K562 (cell line): ENCODE results near the gene TNIP1. TPM values are rescaled to one million over a fixed set of nuclear protein-coding genes. Genes with fewer than 3 reads are reported as not detected.
A peak's percentile ranks its signal among the peaks of the same experiment; 100 is the strongest.

Experiments used
- ATAC-seq: fragments of 200-7000 bp; cut with Tn5 transposase; 3 replicates; pipeline ENCODE4 v1.9.1; 2020; ENCODE audit warnings: moderate library complexity
- BruUV-seq: library from RNA; stranded (reverse); fragments of 400-500 nt; replicated peaks from 2 replicates; lab custom pipeline; 2021; lab: Mats Ljungman, UMichigan
- CTCF ChIA-PET: fragments of 300-600 bp; formaldehyde crosslinking; extraction: SDS; loops from one replicate; lab custom pipeline; 2021; ENCODE audit warnings: low intra/inter-chr PET ratio; lab: Yijun Ruan, JAX
- POLR2A ChIA-PET: fragments of 300-600, 350-650 bp; sonication (Branson Sonifier 250); formaldehyde crosslinking; extraction: SDS; loops from one replicate; lab custom pipeline; 2021; ENCODE audit warnings: antibody characterized with exemption, inconsistent platforms; lab: Yijun Ruan, JAX
- DNase-seq, 4 experiments: peaks; one replicate each; pipeline versions ENCODE4 v3.0.0 to v3.0.0-alpha.2; 2011 to 2018; ENCODE audit warnings: low spot score in 3 of 4, mixed read lengths in 3 of 4; ENCODE audit errors: extremely low read depth in 1 of 4
- FAIRE-seq: peaks from 2 replicates; lab custom pipeline; 2011; peaks lifted over from hg19 to GRCh38; lab: Jason Lieb, UNC
- H2AFZ ChIP-seq: 2 replicates; pipeline ENCODE4 v1.6.0; 2011; ENCODE audit warnings: low read depth, low read length, control low read depth, inconsistent platforms
- H3K27ac ChIP-seq: fragments of 200-600 bp; 3 replicates; pipeline ENCODE4 v1.8.0; 2011; ENCODE audit warnings: low read depth, mild to moderate bottlenecking, control low read depth, inconsistent platforms, low read length, moderate library complexity, mixed read lengths; ENCODE audit errors: extremely low read depth
- H3K27me3 ChIP-seq, 2 experiments: fragments of 300-600 bp in 1 of 2; 2 replicates in 1 of 2; 3 replicates in 1 of 2; pipeline versions ENCODE4 v1.6.0 to v1.8.0; 2011; ENCODE audit warnings: inconsistent platforms in 2 of 2, low read length in 2 of 2, mild to moderate bottlenecking in 1 of 2, mixed read lengths in 1 of 2, moderate library complexity in 1 of 2; ENCODE audit not compliant: control insufficient read depth in 2 of 2, insufficient read depth in 2 of 2
- H3K36me3 ChIP-seq: fragments of 300-600 bp; 3 replicates; pipeline ENCODE4 v1.8.0; 2011; ENCODE audit warnings: mild to moderate bottlenecking, low read length, inconsistent platforms; ENCODE audit not compliant: control insufficient read depth, insufficient read depth
- H3K4me1 ChIP-seq, 2 experiments: fragments of 200-600 bp in 1 of 2; replicated peaks in 1 of 2; 2 replicates in 1 of 2; 3 replicates in 1 of 2; pipeline versions ENCODE4 v1.5.1 to v1.8.0; 2011; ENCODE audit warnings: inconsistent platforms in 2 of 2, low read length in 2 of 2, mild to moderate bottlenecking in 1 of 2, mixed read lengths in 1 of 2, moderate library complexity in 1 of 2; ENCODE audit not compliant: control insufficient read depth in 2 of 2, insufficient read depth in 2 of 2
- H3K4me2 ChIP-seq: 2 replicates; pipeline ENCODE4 v1.6.1; 2011; ENCODE audit warnings: low read length, control low read depth, inconsistent platforms, mixed read lengths; ENCODE audit not compliant: insufficient read depth
- H3K4me3 ChIP-seq: fragments of 200-600 bp; sonication (generic), shearing (Covaris generic); 2 replicates; pipeline ENCODE4 v1.5.1; 2016; ENCODE audit warnings: control low read depth, inconsistent platforms
- H3K79me2 ChIP-seq: fragments of 200-600 bp; 3 replicates; pipeline ENCODE4 v1.8.0; 2011; ENCODE audit warnings: low read length, inconsistent platforms; ENCODE audit not compliant: control insufficient read depth, insufficient read depth
- H3K9ac ChIP-seq, 2 experiments: 2 replicates each; pipeline versions ENCODE4 v1.6.0 to v1.6.1; 2011; ENCODE audit warnings: low read depth in 2 of 2, low read length in 2 of 2, control low read depth in 1 of 2, inconsistent platforms in 1 of 2, mild to moderate bottlenecking in 1 of 2, mixed read lengths in 1 of 2; ENCODE audit not compliant: insufficient read depth in 1 of 2
- H3K9me1 ChIP-seq: one replicate; pipeline ENCODE4 v1.6.0; 2011; ENCODE audit warnings: inconsistent platforms, mild to moderate bottlenecking, low read length, moderate library complexity; ENCODE audit not compliant: control insufficient read depth, insufficient read depth
- H3K9me3 ChIP-seq: replicated peaks from 2 replicates; pipeline ENCODE4 v1.5.1; 2011; ENCODE audit warnings: low read depth, low read length, inconsistent platforms; ENCODE audit not compliant: control insufficient read depth, insufficient read depth
- H4K20me1 ChIP-seq: replicated peaks from 2 replicates; pipeline ENCODE4 v1.6.1; 2011; ENCODE audit warnings: low read length, inconsistent platforms, mixed read lengths; ENCODE audit not compliant: control insufficient read depth, insufficient read depth
- DMBX1 ChIP-seq: fragments of 250-450 bp; sonication (Bioruptor Pico); IDR thresholded peaks from 2 replicates; pipeline ENCODE4 v1.8.0; 2022; ENCODE audit warnings: inconsistent platforms, mild to moderate bottlenecking, moderate library complexity, borderline replicate concordance
- GATA2 ChIP-seq: sonication (generic); formaldehyde crosslinking; IDR thresholded peaks from 2 replicates; pipeline ENCODE4 v1.4.0; 2020; ENCODE audit warnings: mild to moderate bottlenecking, missing genetic modification reagents
- HDAC1 ChIP-seq, 2 experiments: fragments of 450-650 bp; IDR thresholded peaks; 2 replicates each; pipeline ENCODE4 v1.6.1; 2016 to 2017; ENCODE audit warnings: inconsistent platforms in 1 of 2, mild to moderate bottlenecking in 1 of 2, moderate library complexity in 1 of 2
- HINFP ChIP-seq: fragments of 450-650 bp; conservative IDR thresholded peaks from 2 replicates; pipeline ENCODE4 v1.6.1; 2016; ENCODE audit warnings: missing genetic modification characterization, low read depth, mild to moderate bottlenecking, control low read depth, missing compliant biosample characterization
- MAFK ChIP-seq: IDR thresholded peaks from 2 replicates; pipeline ENCODE4 v1.6.1; 2011; ENCODE audit warnings: low read length, improper control_type of control experiment
- NCOR1 ChIP-seq: fragments of 450-650 bp; IDR thresholded peaks from 2 replicates; pipeline ENCODE4 v1.6.1; 2016; ENCODE audit warnings: mild to moderate bottlenecking, moderate library complexity
- NR4A1 ChIP-seq, 2 experiments: fragments of 250-450 bp in 1 of 2; fragments of 450-650 bp in 1 of 2; sonication (Bioruptor Pico) in 1 of 2; IDR thresholded peaks; 2 replicates each; pipeline versions ENCODE4 v1.4.0 to v1.6.1; 2016 to 2020; ENCODE audit warnings: mild to moderate bottlenecking in 2 of 2, missing compliant biosample characterization in 1 of 2, missing genetic modification characterization in 1 of 2, moderate library complexity in 1 of 2
- PCBP2 ChIP-seq: fragments of 200-400 bp; formaldehyde crosslinking; IDR thresholded peaks from 2 replicates; pipeline ENCODE4 v1.6.1; 2018; ENCODE audit warnings: low read length, low read depth, mild to moderate bottlenecking, moderate library complexity; ENCODE audit not compliant: poor library complexity, severe bottlenecking
- PHF21A ChIP-seq: fragments of 450-650 bp; IDR thresholded peaks from 2 replicates; pipeline ENCODE4 v1.6.1; 2017; ENCODE audit warnings: low read depth, borderline replicate concordance
- RBM17 ChIP-seq: fragments of 200-400 bp; formaldehyde crosslinking; IDR thresholded peaks from 2 replicates; pipeline ENCODE4 v1.6.1; 2017; ENCODE audit warnings: low read depth, mild to moderate bottlenecking, low read length, borderline replicate concordance
- RBM25 ChIP-seq: fragments of 200-400 bp; formaldehyde crosslinking; IDR thresholded peaks from 2 replicates; pipeline ENCODE4 v1.6.1; 2018; ENCODE audit warnings: low read length, low read depth, moderate library complexity; ENCODE audit not compliant: severe bottlenecking
- RBM39 ChIP-seq: fragments of 200-400 bp; formaldehyde crosslinking; optimal IDR thresholded peaks from 2 replicates; pipeline ENCODE3; 2018; ENCODE audit warnings: low read depth, low read length
- THRAP3 ChIP-seq: fragments of 450-650 bp; IDR thresholded peaks from 2 replicates; pipeline ENCODE4 v1.6.1; 2016; ENCODE audit warnings: mild to moderate bottlenecking, inconsistent platforms, borderline replicate concordance
- ZBTB17 ChIP-seq: fragments of 450-650 bp; formaldehyde crosslinking; IDR thresholded peaks from 2 replicates; pipeline ENCODE4 v1.4.0; 2020; ENCODE audit warnings: mild to moderate bottlenecking
- ZNF217 ChIP-seq: sonication (generic); formaldehyde crosslinking; IDR thresholded peaks from 2 replicates; pipeline ENCODE4 v1.8.0; 2022; ENCODE audit warnings: mild to moderate bottlenecking, missing genetic modification reagents
- ZNF707 ChIP-seq: fragments of 250-450 bp; sonication (Bioruptor Pico); conservative IDR thresholded peaks from 2 replicates; pipeline ENCODE4 v1.8.0; 2022; ENCODE audit warnings: inconsistent platforms, mild to moderate bottlenecking, moderate library complexity
- WGBS: fragments of 100-300 bp; shearing (Covaris generic); methylation state at CpG from one replicate; pipeline ENCODE4 v1.1.6; 2016; ENCODE audit warnings: low coverage, mixed read lengths; ENCODE audit not compliant: insufficient coverage; ENCODE audit errors: missing lambda C conversion rate; 5-methylcytosine and 5-hydroxymethylcytosine counted together
- in situ Hi-C: fragments of 300-500 bp; cut with MboI; formaldehyde crosslinking; loops from 4 replicates; pipeline ENCODE4 v1.15.0; 2018; ENCODE audit warnings: inconsistent platforms, mixed read lengths
- intact Hi-C: fragments of 100-400 bp; cut with micrococcal nuclease; formaldehyde crosslinking; loops from 2 replicates; pipeline ENCODE4 v1.14.2; 2022
- polyA plus RNA-seq, 8 experiments: library from polyadenylated mRNA; depleted of rRNA in 4 of 8; stranded (reverse) in 5 of 8; unstranded in 3 of 8; fragments of >200 nt; fragmentation: Nextera tagmentation in 2 of 8; fragmentation: Illumina TruSeq in 1 of 8; extraction: Ambion mirVana in 2 of 8; extraction: Trizol in 1 of 8; gene quantifications; 2 replicates each; pipeline versions ENCODE4 v1.2.1 to v1.2.3, GENCODE V29; 2011 to 2014; ENCODE audit warnings: inconsistent platforms in 1 of 8, missing spikeins in 1 of 8
- total RNA-seq, 7 experiments: library from RNA; depleted of rRNA in 6 of 7; stranded (reverse); fragments of >200 nt in 6 of 7; fragmentation: Illumina TruSeq in 2 of 7; extraction: Trizol in 2 of 7; gene quantifications; 2 replicates each; pipeline versions ENCODE4 v1.2.1 to v1.2.3, GENCODE V29; 2011 to 2021; ENCODE audit warnings: low replicate concordance in 1 of 7
- TF ChIP-seq, protein P1 (sequence below): fragments of 450-650 bp; formaldehyde crosslinking; IDR thresholded peaks from 2 replicates; pipeline ENCODE4 v1.4.0; 2020; ENCODE audit warnings: mild to moderate bottlenecking, moderate library complexity

The TNIP1 gene
- total and polyA plus RNA-seq, 9 of the 15 experiments (the other 6 are each of a cell fraction or from before 2014, with no cell fraction given) = 0.46 to 41.0 (median 24.6) TPM

GRCh38 chr5:151016700-151017099, 64.1 kb downstream of the TNIP1 start (continued):
- peak; percentile 30; the same call in 1 of the 2 replicates for TF ChIP-seq DMBX1 (CRISPR knock-in tag)

DNA sequence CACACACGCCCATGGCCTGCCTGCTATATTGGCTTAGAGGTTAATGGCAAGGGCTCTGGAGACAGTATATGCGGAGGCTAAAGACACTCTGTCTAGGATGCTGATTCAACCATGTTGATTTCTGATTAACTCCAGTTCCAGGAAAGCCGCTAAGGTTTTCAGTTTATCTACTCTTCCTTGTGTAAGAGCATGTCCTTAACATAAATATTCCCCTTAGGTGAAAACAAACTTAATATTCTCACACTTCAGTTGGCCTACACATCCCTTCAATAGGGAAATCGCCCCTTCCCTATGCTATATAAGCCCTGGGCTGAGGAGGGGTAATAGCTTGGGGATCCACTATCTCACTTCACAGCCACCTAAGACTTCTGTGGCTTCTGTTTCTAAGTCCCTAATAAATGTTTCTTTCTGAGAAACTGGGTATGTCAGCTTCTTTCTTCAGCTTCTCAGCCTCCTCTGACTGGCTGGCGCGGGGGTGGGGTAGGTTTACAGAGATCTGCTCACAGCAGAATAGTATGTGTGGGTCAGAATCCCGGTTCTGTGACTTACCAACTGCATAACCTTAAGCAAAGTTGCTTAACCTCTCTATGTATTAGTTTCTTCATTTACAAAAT, 64.8 kb downstream of the TNIP1 start:
- Histone ChIP-seq H3K4me2 (peak overlapping the region; percentile 68), H3K4me3 (no peak overlapping the region), H3K9ac (peak overlapping the region in 1 of 2 experiments; percentile 54; a peak in 2 of 4 replicates), H3K36me3 (no peaks in the 10 kb centered on the region), H3K27ac (peak overlapping the region; percentile 83), H3K9me3 (no peaks in the 10 kb centered on the region), H3K4me1 (peaks cover 12 to 41% of the 10 kb centered on the region in 2 experiments), H3K9me1 (no peaks in the 10 kb centered on the region), H2AFZ (peak overlapping the region; percentile 84), H4K20me1 (no peaks in the 10 kb centered on the region), H3K27me3 (no peaks in the 10 kb centered on the region), H3K79me2 (no peaks in the 10 kb centered on the region)
- intact Hi-C loops = no loop called here
- BruUV-seq = no TSS peak
- ATAC-seq = peak; percentile 94
- CTCF ChIA-PET = no interaction called here
- WGBS = 2% methylated on average over 7 of the region's 7 CpGs
- peak; percentile 48 to 84 (median 64) for DNase-seq
- in situ Hi-C loops = no loop called here
- POLR2A ChIA-PET = interaction anchor here (0.8 to 2.5 kb wide), 5 partner anchors 10 to 111 kb away, joined by 3 to 11 read pairs (median 4); partner anchors contain the start of gene ZNF300
- FAIRE-seq = peak; percentile 93
- TF ChIP-seq HINFP (tag) (no peak), NCOR1 (peak; percentile 67), RBM17 (no peak), HDAC1 (IDR thresholded peaks at IDR 0.05) (0 out of 4 replicates have a peak, but pooled peaks of 1 of the 2 experiments have one; percentile 10), PCBP2 (no peak), ZNF707 (CRISPR knock-in tag) (no peak), RBM25 (no peak), ZBTB17 (CRISPR knock-in tag) (no peak), ZNF217 (no peak), RBM39 (no peak), THRAP3 (no peak), GATA2 (CRISPR knock-in tag) (0 out of 2 replicates have a peak, but pooled peaks have one; percentile 29), PHF21A (no peak), NR4A1 (CRISPR knock-in tag; IDR thresholded peaks at IDR 0.05) (no peak), NR4A1 (tag; IDR thresholded peaks at IDR 0.05) (peak; percentile 23; the same call in 1 of the 2 replicates), MAFK (no peak)
- TF ChIP-seq, protein P1, sequence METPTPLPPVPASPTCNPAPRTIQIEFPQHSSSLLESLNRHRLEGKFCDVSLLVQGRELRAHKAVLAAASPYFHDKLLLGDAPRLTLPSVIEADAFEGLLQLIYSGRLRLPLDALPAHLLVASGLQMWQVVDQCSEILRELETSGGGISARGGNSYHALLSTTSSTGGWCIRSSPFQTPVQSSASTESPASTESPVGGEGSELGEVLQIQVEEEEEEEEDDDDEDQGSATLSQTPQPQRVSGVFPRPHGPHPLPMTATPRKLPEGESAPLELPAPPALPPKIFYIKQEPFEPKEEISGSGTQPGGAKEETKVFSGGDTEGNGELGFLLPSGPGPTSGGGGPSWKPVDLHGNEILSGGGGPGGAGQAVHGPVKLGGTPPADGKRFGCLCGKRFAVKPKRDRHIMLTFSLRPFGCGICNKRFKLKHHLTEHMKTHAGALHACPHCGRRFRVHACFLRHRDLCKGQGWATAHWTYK (CRISPR knock-in tag) = no peak
